Renal pelvis (tissue), 4 donors: ENCODE measurements around the gene CREB3L4. TPM values are rescaled to one million over a fixed set of nuclear protein-coding genes. Genes with fewer than 3 reads are reported as not detected.

Experiments used
- DNase-seq: peaks from one replicate; pipeline ENCODE4 v3.0.0-alpha.2; 2013
- polyA plus RNA-seq, 3 donors: library from polyadenylated mRNA; unstranded; fragments of 120-200 nt; gene quantifications; one replicate each; pipeline ENCODE4 v1.2.1, GENCODE V29; 2013; ENCODE audit not compliant: insufficient read length in 3 of 3

Gene CREB3L4
- polyA plus RNA-seq, 3 donors: 32.1 to 43.2 (median 42.6) TPM

DNA sequence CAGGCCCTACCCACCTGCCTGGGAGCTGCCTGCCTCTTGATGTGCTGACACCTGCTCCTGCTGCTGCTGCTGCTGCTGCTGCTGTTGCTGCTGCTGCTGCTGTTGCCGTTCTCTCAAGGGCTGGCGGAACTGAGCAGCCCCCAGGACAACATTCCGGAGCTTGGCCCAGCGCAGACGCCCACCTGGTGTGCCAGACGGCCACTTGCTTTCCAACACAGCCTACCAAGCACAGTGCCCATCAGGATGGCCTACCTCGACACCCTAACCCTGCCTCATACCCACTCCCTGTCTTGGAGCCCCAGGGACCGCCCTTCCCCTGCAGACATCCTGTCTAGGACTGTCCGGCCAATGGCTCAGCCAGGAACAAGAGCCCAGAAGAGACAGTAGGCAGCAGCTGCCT, 33.0 kb upstream of the CREB3L4 start:
- no peak for DNase-seq

DNA sequence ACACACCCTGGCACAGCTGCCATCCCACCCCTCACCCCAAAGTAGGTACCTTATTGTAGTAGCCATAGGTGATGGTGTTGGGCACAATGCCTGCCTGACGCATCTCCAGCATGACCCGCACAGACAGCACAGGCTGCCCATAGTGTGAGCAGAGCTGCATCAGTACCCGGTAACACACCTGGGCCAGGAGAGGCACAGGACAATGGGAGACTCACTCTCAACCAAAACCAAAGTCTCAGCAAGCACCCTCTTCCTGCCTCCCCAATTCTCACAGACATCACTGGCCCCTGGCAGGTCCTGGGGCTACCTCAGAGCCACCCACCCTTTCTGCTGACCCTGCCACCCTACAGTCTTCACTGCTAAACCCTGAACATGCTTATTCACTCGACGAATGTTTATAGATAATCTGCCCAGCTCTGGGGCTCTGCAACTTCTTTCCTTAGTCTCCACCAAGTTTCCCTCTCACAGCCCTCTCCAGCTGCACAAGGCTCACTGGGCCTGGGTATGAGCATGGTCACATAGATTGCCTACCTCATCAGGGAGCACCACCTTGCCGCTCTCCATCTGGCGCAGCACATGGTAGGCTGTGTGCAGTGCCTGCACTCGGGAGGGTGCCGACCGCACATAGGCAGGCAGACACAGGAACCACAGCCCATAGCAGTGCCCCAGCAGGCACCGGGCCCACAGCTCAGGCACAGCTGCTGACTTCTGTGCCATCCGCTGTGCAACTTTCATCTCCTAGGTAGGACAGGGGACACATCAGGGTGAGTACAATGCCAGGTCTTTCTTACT, 31.5 kb upstream of the CREB3L4 start:
- DNase-seq: no peak

- no peak for DNase-seq
Observed at GRCh38 chr1:153937331-153937730, 30.4 kb upstream of the CREB3L4 start.

GRCh38 chr1:153938996-153939395, 28.7 kb upstream of the CREB3L4 start:
- no peak for DNase-seq

GRCh38 chr1:153939476-153939875, 28.2 kb upstream of the CREB3L4 start:
- DNase-seq: no peak

DNA sequence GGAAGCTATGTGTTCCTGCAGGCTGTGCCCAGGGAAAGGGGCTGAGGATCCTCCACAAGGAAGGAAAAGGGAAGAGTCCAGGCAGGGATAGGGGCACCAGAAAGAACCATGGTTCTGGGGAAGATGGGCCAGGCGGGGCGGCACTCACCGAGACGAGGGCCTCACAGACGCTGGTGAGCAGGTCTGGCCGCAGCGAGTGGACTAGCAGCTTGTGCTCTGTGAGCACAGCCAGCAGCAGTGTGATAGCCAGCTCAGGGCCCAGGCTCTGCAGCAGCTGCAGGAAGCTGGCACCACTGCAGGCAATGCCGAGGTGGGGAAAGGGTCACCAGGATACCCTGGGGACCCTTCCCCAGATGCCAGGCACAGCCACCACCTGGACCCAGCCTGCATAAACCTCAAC, 26.9 kb upstream of the CREB3L4 start:
- DNase-seq: no peak

GRCh38 chr1:153941826-153942725, 25.6 kb upstream of the CREB3L4 start:
- DNase-seq: no peak

DNA sequence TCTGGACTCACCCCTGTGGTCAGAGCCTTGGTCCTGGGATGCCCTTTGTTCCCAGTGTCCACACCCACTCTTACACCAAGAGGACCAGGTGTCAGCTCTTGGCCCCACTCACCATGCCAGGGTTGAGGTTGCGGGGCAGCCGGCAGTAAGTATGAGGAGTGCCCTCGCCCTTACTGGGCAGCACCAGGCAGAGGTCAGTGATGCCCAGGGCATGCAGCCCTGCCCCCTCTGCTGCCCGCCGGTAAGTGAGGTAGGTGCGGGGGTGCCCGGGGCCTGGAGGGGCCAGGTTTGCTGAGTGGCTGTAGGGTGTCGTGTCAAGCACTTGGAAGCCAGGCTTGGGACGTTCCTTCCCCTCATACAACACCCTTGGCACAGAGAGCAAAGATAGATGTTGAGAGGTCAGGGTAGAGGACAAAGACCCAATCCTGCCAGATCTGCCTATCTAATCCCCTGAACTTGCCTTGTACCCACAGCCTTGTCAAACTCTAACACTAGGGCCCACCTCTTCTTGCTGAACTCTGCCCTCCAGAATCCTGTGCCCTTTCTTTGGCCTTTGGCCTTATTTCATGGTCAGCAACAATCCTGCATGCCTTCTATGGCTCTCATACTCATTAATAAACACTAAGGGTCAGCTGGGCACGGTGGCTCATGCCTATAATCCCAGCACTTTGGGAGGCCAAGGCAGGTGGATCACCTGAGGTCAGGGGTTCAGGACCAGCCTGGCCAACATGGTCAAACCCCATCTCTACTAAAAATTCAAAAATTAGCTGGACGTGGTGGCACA, 24.7 kb upstream of the CREB3L4 start:
- no peak for DNase-seq

DNA sequence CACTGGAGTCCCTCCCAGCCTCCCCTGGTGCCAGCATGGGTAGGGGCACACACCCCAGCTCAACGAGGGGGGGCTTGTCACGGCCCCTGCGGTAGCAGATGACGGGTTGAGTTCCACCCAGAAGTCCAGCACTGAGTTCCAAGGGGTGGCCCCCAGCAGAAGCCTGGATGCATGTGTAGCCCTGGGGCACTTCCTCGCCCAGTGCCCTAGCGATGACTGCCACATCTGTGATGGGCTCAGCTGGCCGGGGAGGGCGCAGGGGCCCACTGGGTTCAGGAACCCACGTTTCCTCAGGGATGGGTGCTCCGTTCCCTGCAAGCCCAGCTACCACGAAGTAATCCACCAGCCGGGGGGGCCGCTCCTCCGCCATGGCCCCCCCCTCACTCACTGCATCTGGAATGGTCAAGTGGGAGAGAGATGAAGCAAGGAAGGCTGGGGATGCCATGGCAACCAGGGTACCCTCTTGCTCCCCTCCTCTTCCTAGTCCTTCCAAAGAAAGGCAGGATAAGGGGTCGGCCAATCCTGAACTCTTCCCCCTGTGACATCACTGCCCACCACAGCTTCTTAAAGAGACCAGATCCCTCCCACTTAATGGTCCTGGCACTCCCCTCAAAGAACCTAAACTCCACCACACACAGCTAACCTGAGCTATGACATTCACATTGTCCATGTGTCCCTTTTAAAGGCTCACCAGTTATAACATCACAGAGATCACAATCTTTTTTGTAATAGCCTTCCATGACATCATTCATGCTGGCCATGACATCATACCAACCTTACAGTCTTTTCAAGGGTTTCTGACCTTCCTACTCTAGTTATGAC, 23.5 kb upstream of the CREB3L4 start:
- DNase-seq: no peak

DNA sequence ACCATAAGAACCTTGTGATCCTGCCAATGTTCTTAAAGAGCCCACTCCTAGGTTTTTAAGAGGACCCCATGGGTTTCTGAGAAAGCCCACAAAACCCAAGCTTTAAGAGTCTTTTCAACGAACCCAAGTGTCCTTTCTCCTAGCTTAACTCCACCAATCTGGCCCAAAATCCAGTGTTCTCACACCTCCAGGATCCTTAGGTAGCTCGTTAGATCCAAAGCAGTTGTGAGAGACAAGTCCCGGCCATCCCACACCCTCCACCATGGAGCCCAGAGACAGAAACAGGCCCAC, 22.9 kb upstream of the CREB3L4 start:
- DNase-seq: no peak

DNA sequence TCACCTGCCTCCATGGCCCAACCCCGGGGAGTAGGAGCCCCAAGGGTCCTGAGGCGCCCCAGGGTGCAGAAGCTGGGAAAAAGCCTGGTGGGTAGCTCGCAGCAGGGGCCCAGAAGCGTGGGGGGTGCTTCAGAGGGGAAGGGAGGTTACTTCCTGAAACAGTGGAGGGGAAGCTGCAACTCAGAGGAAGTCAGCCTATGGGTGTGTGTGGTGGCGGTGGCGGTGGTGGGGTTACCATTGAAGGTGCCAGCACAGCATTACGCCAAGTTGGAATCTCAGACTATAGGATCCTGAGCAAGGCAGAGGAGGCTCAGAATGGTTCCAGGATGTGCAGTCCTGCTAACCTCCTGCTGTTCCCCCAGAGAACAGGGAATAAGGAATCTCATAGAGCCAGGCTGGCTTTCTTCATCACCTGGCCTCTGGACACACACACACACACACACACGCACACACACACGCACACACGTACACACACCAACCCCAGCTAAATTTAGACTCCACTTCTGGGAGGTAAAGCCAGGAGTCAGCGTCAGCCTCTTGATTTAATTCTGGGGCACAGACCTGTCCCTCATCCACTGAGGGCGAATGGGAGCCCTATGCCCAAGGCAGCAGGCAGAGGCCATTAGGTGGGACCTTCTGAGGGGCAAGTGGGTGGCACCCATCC, 22.4 kb upstream of the CREB3L4 start:
- no peak for DNase-seq

- DNase-seq: no peak
Observed at GRCh38 chr1:153945795-153946621, 21.7 kb upstream of the CREB3L4 start.

- DNase-seq: peak; percentile 78
Observed at GRCh38 chr1:153946622-153947241, 21.0 kb upstream of the CREB3L4 start, which contains the start of gene DENND4B. TSS of gene DENND4B (minus strand) at chr1:153946718. CDS start at chr1:153944374, 2,344 bp downstream.

- DNase-seq: no peak
Observed at GRCh38 chr1:153951183-153951582, 16.5 kb upstream of the CREB3L4 start.

DNA sequence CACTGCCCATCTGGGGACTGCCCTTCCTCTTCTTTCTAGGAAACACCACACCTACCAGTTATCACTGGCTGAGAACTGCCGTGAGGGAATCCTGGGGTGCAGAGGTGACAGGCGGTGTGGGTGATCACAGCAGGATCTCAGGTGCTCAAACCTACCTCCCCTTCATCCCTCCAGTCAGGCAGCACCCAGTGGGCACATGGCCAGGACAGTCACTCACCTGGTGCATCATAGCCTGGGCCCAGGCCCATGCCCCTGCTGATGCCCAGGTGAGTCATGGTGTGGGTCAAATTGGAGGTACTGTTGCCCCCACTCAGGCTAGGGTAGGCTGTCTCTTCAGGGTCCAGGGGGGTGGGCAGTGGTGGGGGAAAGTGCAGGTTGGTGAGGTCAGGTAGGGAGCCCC, 15.9 kb upstream of the CREB3L4 start:
- no peak for DNase-seq

GRCh38 chr1:153953859-153954365, 13.8 kb upstream of the CREB3L4 start:
- DNase-seq: no peak

- no peak for DNase-seq
Observed at GRCh38 chr1:153954826-153955225, 12.9 kb upstream of the CREB3L4 start.

DNA sequence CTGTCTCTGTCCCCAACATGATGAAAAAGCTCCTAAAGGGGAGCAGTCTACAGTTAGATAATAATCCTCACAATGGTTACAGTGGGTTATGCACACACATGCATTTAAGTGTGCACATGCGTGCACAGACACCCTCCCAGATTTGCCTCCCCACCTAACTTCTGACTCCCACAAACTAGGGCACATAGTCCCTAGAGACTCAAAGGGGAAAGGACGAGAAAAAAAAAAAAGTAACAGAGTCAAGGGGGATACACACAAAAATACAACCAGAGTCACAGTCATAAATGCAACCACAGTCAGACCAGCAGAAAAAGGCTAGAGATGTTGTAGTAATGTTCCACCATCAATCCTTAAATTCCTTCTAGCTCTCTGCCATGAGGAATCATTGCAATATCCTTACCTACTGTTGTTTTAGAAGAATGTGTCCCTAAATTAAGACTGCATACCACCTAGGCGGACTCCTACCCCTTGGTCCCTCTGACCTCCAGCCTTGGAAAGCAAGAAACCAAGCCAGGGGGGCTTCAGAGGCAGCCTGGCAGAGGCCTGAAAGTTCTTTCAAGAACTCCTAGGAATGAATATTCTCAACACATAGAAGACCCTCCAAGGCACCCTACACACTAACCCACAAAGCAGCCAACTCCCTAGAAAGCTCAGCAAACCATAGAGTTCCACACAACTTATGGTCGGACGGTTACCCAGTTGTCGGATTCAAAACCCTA, 10.5 kb upstream of the CREB3L4 start:
- DNase-seq: no peak

DNA sequence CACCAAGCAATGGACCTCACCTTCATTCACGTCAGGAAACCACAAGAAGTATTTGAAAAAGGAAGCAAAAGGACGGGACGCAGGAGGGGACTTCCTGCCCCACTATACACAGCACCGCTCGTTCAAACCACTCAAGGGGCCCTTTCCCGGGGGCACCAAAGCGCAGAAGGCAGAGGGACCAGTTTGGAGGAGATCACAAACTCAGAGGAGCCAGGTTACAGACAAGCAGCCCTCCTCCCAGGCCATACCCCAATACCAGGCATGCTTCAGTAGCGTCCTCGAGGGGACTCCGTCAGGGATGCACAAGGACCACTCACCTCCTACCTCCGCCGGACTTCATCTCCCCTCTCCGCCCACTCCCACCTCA, 10.0 kb upstream of the CREB3L4 start:
- no peak for DNase-seq
